GM06990 (cell line): ENCODE measurements around the gene MED31.

ENCODE experiments used
- DNase-seq: peaks from one replicate; pipeline ENCODE4 v3.0.0-alpha.2; 2011; ENCODE audit not compliant: insufficient read length; ENCODE audit errors: extremely low read depth
- H3K27me3 ChIP-seq: replicated peaks from 2 replicates; pipeline ENCODE4 v1.6.0; 2011; ENCODE audit warnings: low read length; ENCODE audit not compliant: control insufficient read depth, insufficient read depth
- H3K36me3 ChIP-seq: 2 replicates; pipeline ENCODE4 v1.5.1; 2011; ENCODE audit warnings: low read length; ENCODE audit not compliant: control insufficient read depth, insufficient read depth
- H3K4me3 ChIP-seq: replicated peaks from 2 replicates; pipeline ENCODE4 v1.5.1; 2011; ENCODE audit warnings: low read depth, mild to moderate bottlenecking, control low read depth, low read length
- CTCF ChIP-seq: IDR thresholded peaks from 2 replicates; pipeline ENCODE4 v1.5.1; 2011; ENCODE audit warnings: low read length, control low read depth, mild to moderate bottlenecking, inconsistent platforms; ENCODE audit not compliant: insufficient read depth, poor library complexity, severe bottlenecking

Gene MED31

GRCh38 chr17:6605142-6605541, 46.3 kb downstream of the MED31 start:
- no peak for TF ChIP-seq CTCF
- no peak for DNase-seq
- H3K36me3 ChIP-seq, result peaks cover 11% of the 10 kb centered on the region
- no peaks in the 10 kb centered on the region for H3K27me3 ChIP-seq
- H3K4me3 ChIP-seq, result no peak overlapping the region

- TF ChIP-seq CTCF, result no peak
- Histone ChIP-seq H3K27me3 (no peaks in the 10 kb centered on the region), H3K36me3 (peaks cover 8% of the 10 kb centered on the region), H3K4me3 (no peak overlapping the region)
- DNase-seq, result no peak
These were observed 47.6 kb downstream of the MED31 start for GRCh38 chr17:6603744-6604325.

GRCh38 chr17:6602141-6602540, 49.3 kb downstream of the MED31 start:
- no peak for TF ChIP-seq CTCF
- no peak for DNase-seq
- H3K36me3 ChIP-seq, result peaks cover 3% of the 10 kb centered on the region

GRCh38 chr17:6599364-6599763, 52.0 kb downstream of the MED31 start:
- DNase-seq, result no peak
- Histone ChIP-seq H3K36me3 (peaks cover 10% of the 10 kb centered on the region), H3K27me3 (no peaks in the 10 kb centered on the region), H3K4me3 (no peak overlapping the region)
- no peak for TF ChIP-seq CTCF

More at GRCh38 chr17:6602141-6602540, 49.3 kb downstream of the MED31 start:
- Histone ChIP-seq H3K4me3 (no peak overlapping the region), H3K27me3 (no peaks in the 10 kb centered on the region)

- no peak for DNase-seq
- TF ChIP-seq CTCF, result no peak
- Histone ChIP-seq H3K36me3 (peaks cover 9% of the 10 kb centered on the region), H3K4me3 (no peak overlapping the region), H3K27me3 (no peaks in the 10 kb centered on the region)
These were observed 53.7 kb downstream of the MED31 start for GRCh38 chr17:6597727-6598126.

GRCh38 chr17:6596941-6597340, 54.5 kb downstream of the MED31 start:
- Histone ChIP-seq H3K36me3 (peaks cover 11% of the 10 kb centered on the region), H3K4me3 (no peak overlapping the region), H3K27me3 (no peaks in the 10 kb centered on the region)
- TF ChIP-seq CTCF, result no peak
- DNase-seq, result no peak
